GM21360 (cell line): Measurements from ENCODE around the gene MACROD1.

ENCODE experiments used
- ATAC-seq: cut with Tn5 transposase; IDR thresholded peaks from one replicate; pipeline ENCODE4 v1.9.1; 2021; ENCODE audit warnings: mild to moderate bottlenecking, moderate library complexity; ENCODE audit not compliant: unreplicated experiment

Gene MACROD1

DNA sequence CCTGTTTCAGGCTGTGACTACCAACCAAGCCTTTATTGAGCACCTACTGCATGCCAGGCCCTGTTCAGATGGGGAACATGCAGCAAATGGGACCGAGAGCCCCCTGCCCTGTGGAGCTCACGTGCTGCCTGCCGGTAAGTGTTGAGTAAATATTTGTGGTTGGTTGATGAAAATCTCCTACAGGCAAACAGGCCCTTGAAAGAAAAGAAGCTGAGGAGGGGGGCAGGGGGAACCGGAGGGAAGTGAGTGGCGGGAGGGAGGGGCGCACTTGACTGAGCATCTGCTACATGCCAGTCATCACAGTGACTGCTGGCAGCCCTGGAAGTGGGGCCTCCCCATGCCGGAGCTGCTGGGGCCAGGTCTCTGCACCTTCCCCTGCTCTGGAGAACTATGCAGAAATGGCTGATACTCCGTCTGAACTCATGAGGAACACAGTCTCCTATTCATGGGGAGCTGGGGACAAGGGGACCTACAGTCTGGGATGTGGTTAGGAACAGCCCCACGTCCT lies 34.2 kb downstream of the MACROD1 start:
- no peak for ATAC-seq

DNA sequence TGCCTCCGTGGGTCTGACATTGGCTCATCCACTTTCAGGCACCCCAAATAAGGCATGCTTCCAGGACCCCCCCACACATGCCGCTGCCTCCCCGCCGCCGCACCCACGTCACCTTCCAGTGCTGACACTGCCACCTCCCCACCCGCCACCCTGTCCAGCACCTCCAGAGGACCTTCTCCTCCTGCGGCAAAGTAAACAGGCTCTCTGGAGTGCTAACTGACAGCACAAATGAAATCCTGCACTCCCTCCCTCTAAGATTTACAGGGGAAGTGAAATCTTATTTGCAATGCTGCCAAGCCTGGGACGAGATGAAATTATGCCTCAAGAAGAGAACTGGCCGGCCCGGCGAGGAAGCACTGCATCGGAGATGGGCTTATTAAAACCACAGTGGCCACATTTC lies 35.3 kb downstream of the MACROD1 start:
- ATAC-seq = no peak

DNA sequence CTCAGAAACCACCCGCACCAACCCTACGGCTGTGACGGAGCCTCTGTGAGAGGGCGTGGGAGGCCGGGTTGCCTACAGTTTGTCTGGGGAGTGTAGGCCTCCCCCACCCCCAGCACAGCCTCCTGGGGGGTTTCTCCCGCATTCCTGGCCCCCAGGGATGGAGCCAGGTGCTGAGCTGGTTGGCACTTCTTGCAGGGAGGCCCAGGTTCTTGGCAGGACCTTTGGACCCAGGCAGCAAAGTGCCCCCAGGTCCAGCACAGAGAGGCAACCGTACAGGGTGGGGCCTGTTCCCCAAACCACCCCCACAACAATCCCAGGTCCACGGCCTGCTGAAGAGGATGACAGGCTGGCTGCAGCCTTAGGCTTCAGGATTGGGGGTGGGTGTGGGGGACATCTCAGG lies 36.5 kb downstream of the MACROD1 start:
- no peak for ATAC-seq

DNA sequence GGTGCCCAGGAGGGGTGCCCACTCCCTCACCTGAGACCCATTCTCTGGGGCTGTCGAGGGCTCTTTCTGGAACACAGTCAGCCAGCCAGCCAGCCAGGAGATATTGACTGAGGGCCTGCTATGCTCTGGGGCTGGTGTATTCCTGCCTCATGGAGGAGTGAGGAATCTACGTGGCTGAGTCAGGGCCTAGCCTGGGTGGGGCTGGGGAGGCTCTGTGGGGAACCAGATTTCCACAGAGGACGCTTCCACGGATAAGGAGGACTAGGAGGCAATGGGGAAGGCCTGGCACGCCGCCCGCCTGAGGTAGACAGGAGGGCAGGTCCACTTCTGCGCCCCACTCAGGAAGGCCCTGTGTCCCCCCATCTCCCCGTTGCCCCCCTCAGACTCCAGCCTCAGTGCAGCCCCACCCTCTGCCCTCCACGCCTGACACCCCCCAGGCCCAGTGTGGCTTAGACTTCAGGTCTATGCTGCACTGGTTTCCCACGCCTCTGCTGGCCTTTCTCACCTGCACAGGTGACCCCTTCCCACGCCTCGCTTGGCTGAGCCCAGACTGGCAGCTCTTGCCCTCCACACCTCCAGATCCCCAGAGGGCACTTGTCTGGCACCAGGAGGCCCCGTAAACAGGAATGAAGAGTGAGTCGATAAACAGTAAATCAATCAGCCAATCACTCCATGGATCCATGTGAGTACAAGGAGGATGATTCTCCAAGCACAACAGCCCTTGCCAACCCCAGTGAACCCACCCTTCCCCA lies 37.5 kb downstream of the MACROD1 start:
- ATAC-seq = no peak

DNA sequence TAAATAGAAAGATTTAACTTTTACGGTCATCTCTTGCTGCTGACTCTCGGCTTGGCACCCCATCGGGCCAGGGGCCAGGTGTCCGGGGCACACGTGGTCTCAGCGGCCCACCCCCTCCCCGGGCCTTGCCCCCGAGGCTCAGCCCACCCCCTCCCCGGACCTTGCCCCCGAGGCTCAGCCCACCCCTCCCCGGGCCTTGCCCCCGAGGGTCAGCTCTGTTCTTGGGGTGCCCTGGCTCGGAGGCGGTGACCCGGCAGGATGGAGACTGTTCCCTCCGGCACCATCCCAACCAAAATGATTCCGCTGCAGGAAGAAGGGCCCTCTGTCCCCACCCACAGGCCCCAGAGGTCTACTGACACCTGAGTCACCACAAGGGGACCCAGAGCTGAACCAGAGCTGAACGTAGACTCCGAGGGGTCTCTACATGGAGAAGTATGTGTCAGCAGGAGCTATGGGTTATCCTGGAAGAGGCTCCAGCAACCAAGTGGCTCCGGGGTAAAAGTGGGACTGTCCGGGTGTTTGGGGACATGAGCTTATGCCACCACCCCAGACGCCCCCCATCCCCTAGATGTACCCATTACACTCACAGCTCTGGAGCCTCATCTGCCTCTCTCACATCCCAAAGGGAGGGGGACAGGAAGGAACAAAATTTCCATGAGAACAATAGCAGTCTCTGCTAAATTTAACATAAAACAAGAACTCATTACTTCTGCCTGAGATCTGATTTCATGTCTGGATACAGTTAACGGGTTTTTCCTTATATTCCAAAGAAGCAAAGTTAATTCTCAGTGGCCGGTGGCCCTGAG lies 38.4 kb downstream of the MACROD1 start:
- no peak for ATAC-seq

DNA sequence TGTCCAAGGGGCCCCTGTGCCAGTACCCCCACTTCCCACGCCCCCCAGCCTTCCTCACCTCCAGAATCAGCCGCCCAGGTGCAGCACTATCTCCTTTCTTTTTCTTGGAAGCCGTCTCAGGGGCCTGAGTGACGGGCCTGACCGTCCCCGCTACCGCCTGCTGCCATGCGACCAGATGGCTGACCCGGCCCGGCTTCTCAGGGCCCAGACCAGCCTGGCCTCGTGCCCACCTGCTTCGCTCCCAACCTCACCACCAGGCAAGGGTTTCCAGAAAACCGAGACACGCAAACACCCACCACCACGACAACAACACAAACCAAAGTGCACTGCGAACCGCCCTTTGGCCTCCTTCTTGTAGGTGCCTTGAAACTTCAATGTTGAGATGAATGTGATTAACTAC lies 39.1 kb downstream of the MACROD1 start:
- no peak for ATAC-seq

DNA sequence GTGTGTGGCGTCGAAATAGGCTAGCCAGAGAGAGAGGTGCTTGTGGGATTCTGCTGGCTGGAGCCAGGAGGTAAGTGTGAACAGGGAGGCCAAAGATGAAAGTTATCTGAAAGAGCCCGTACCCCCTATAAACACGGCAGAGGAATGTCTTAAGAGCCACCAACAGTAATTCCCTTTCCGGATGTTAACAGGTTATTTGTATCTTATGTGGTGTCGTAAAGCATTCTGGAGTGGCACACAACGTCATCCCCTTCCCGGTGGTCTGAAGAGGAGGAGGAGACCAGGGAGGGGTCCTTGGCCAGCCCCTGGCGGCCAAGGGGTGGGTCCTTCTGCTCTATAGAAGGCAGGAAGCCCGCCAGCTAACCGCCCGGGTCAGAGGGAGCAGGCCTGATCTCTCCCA lies 39.5 kb downstream of the MACROD1 start:
- ATAC-seq = no peak

DNA sequence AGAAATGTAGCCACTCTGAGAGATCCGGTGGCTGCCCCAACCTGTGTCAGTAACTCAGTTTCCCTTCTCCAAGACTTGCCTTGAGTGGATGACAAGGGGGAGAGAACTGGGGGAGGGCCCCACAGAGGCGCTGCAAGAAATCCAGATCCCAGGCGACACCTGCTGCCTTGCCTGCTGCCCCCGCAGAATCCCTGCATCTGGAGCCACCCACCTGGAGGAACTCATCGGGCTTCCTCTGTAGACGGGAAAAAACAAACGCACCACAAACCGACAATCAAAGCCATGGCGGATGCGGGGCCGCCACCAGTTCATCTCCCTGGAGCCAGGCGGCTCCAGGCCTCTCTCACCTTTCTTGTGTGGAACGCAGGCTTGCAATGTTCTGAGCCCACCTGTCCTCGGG lies 40.2 kb downstream of the MACROD1 start:
- ATAC-seq = no peak

DNA sequence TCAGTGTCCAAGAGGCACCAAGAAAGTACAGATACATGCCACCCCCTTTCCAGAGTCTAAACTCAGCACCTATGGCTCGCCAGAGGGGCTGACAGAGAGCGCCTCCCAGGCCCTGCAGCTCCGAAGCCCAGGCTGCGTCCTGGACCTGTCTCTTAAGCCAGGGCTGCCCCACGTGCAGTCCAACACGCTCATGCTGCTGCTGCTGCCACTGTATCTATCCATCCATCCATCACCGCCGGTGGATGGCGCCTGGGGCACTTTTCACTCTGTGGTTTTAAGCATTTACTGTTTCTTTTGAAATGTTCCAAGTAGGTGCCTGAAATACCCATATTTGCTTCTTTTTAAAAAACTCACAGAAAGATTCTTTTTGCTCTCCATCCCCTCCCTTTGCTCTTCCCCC lies 41.8 kb downstream of the MACROD1 start:
- ATAC-seq = no peak

DNA sequence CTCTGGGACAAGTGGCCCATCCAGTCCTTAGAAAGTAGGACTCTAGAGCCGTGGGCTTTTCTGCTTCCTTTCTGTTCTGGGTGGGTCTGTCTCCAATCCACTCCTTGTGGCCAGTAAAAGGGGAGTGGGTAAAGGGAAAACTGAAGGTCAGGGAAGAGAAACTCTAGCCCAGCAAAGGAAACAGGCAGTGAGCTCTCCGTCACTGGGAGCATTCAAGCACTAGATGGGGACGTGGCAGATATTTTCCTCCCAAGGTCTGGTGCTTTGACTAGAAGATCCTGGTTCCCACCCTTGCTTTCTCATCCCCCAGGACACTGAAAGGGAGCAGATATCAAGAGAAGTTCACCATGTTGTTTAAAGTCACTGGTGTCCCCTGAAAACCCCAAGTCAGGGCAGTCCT lies 42.2 kb downstream of the MACROD1 start:
- ATAC-seq = no peak

DNA sequence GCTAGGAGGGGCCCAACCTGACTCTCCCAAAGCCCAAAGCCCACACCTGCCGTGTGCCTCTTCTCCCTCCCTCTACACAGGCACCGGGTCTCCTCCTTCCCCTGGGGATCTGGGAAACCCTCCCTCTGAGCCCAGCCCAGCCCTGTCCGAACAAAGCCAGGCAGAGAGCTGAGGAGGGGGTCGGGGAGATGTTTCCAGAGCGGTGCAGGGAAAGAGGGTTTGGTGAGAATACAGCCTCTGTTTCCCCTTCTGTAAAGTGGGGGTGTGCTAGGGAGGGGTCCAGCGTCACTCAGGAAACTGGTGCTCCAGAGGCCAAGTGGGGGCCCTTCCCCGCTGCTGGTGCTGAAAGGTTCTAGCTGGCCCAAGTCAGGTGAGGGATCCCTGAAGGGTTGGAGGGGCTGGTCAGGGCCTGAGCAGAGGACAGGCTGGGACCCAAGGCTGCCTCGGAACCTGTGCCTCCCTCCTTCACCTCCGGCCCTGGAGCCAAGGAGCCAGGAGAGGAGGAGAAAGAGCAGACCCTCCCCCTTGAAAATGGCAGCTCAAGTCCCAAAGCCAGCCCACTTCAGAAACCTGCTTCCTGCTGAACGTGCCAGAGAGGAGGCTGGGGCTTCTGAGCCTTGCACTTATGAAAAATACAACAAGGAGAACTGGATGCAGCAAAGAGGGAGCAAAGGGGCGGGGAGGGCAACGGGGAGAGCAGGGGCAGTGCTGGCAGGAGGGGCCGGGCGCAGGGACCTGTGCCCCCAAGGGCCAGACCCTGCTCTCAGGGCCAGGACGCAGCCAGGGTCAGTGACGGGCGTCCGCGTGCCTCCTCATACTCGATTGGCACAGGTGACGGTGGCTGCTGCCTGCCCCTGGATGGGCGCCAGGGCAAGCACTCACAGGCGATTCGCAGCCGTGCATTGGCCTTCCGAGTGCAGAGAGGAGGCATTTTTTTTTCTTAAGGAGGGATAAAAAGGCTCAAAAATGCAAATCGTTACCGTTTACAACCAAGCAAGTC lies 43.2 kb downstream of the MACROD1 start:
- ATAC-seq = no peak

DNA sequence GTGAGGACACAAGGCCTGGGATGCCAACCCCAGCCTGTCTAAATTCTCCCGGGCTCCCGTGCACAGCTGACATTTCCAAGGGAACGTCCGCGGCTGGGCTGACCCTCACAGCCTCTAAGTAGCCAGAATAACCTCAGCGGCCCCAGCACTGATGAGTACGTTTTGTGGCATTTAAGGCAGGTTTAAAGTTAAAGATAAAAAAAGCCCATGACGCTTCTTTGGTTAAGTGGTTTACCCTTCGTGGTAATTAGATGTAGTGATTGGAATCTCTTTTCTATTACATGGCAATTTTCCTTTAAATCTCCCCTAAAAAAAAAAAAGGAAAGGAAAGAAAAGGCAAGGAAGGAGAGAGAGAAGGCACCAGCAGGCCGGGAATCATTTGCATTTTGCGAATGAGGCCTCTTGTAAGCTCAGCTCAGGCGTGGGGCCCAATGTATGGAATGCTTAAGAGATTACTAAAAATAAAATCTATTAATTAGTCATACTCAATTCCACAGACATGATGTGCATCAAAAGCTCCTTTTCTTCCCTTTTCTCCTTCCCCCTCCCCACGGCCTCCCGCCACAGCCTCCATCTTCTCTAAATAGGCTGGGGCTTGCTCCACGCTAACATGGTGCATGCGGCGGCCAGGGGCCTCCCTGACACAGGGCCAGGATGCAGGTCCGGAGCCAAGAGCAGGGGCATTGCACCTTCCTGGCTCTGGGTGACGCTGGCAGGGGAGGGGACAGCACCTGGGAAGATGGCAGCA lies 44.1 kb downstream of the MACROD1 start:
- ATAC-seq = no peak

DNA sequence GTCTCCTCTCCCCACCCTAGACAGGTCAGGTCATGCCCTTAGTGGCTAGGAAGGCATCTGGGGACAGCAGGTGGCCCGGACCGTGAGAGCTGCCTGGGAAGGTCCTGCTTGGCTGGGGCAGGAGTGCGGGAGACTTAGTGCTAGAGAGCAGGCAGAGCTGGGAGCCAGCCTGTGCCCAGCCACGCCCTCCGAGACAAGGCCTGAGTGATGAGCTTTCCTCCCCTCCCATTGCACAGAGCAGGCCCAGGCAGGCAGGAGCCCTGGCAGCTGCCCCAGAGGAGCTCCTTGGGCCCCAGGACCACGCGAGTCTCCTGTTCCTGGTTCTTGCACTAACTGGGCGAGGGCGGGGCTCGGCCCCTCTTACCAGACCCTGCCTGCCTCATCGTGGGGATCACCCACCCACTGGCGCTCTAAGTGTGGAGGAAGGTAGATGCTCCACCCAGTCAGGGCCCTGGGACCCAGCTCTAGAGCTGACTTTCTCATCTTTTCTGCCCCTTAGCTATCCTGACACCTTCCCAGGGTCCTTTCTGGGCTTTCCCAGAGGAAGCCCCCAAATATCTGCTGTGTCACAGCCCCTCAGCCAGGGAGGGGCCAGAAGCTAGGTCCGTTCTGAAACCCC lies 44.9 kb downstream of the MACROD1 start:
- ATAC-seq = no peak

DNA sequence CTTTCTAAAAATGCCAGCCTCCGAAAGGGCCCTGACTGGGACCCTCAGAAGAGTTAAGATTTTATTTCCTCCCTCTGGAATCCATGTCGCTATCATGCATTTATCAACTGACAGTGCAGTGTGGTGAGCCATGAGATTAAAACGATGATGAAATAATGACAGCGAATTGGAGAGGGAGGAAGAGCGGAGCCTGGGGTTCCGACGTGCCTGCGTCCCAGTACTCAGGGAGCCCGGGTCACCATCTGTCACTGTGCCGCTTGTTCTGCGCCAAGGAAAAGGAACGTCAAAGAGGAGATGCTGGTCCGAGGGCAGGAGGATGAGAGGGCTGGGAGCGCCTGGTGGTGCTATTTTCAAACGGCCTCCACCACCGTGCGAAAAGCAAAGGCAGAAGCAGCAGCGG lies 46.2 kb downstream of the MACROD1 start:
- ATAC-seq = no peak

DNA sequence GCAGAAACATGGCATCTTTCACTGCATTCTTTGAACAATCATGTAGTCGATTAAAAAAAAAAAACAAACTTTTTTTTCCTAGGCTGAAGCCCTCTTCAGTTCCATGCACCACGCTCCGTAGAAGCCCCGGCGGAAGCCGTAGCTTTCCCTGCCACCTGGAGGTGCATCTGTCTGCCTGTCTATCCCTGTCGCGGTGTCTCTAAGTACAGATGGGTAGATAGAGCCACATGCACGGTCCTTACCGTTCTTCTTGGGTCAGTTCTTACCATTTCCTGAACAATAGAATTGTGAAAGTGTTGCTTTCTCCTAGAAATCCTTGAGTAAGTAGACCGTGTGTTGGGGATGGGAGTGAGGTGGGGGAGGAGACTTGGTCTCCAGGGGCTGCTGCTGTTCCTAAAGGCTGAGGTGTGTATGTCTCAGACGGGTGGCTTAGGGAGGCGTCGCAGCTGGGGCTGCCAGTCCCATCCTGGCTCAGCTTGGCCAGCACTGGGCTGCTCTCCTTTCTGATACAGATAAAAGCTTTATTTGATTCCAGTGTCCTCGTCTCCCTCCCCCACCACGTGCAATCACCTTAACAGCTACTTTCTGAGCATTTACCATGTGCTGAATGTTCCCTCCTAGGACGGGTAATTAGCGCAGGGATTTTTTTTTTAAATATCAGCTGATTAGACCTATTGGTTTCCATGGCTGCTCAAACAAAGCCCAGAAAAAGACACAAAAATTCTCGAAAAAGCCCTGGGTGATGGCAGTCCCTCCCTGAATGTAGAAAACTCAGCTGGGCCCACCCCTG lies 46.8 kb downstream of the MACROD1 start:
- ATAC-seq = no peak

DNA sequence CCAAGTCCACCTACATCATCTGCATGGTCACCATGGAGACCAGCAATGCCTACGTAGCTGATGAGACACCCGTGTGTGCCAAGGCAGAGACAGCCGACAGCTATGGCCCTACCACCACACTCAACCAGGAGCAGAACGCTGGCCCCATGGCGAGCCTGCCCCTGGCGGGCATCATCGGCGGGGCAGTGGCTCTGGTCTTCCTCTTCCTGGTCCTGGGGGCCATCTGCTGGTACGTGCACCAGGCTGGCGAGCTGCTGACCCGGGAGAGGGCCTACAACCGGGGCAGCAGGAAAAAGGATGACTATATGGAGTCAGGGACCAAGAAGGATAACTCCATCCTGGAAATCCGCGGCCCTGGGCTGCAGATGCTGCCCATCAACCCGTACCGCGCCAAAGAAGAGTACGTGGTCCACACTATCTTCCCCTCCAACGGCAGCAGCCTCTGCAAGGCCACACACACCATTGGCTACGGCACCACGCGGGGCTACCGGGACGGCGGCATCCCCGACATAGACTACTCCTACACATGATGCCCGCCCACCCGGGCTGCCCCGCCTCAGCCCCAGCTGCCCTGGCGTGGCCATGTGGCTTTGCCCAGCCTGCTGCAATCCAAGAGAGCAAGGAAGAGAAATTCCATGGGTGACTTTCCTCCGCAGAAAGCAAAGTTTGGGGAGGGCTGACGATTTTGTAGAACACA lies 48.0 kb downstream of the MACROD1 start:
- no peak for ATAC-seq

DNA sequence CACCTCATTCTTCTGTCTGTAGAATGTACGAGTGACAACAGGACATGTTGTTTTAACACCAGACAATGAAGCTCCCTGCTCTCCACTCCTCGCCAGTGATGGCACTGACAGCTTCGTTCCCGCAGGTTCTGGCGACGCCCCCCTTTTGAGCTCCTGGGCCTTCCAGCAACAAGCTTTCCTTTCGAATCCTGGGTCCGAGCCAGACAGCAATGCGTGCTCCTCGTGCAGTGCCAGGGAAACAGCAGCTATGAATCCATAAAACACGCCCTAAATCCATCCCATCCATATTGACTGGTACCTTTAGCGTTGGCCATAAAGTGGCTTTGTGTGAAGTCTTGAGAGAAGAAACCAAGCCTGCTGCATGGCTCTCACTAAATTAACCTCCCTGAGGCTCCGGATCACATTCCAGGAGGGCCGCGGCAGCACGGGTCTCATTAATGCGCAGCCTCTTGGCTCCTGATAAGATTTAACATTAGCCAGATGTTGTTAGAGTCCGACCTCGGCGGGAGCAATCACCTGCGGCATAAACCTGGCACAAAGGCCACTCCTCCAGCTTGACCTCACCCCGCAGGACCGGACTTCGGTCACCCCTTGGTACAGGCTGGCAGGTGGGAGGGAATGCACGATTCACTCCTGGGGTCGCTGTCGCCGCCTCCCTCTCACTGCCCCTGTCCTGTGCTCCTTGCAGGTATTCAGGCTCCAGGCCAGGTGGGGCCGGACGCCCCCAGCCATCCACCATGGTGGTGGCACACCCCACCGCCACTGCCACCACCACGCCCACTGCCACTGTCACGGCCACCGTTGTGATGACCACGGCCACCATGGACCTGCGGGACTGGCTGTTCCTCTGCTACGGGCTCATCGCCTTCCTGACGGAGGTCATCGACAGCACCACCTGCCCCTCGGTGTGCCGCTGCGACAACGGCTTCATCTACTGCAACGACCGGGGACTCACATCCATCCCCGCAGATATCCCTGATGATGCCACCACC lies 50.1 kb downstream of the MACROD1 start:
- no peak for ATAC-seq
